Activated B cell treated with CpG ODN at 0.5 μM for 24 hours (primary cell): ENCODE measurements around the gene SREBF2. TPM values are rescaled to one million over a fixed set of nuclear protein-coding genes. Genes with fewer than 3 reads are reported as not detected.

ENCODE experiments used
- ATAC-seq: fragments of 200-7000 bp; cut with Tn5 transposase; one replicate; pipeline ENCODE4 v1.10.0; 2021; ENCODE audit warnings: low read depth, mild to moderate bottlenecking, moderate library complexity
- CTCF ChIA-PET: fragments of 350-600 bp; sonication (Branson Sonifier 250); formaldehyde crosslinking; loops from one replicate; lab custom pipeline; 2021; ENCODE audit warnings: antibody characterized with exemption; lab: Charles Lee
- POLR2A ChIA-PET: fragments of 350-600 bp; sonication (Branson Sonifier 250); formaldehyde crosslinking; loops from one replicate; lab custom pipeline; 2021; ENCODE audit warnings: antibody characterized with exemption; lab: Charles Lee
- DNase-seq: peaks from one replicate; pipeline ENCODE4 v3.0.0; 2022
- H3K27ac Mint-ChIP-seq: one replicate; pipeline ENCODE4 v1.8.0; 2020; ENCODE audit warnings: mixed read lengths
- H3K27me3 Mint-ChIP-seq: one replicate; pipeline ENCODE4 v1.8.0; 2021; ENCODE audit warnings: mixed read lengths
- H3K36me3 Mint-ChIP-seq: one replicate; pipeline ENCODE4 v1.8.0; 2021; ENCODE audit warnings: low read depth, mixed read lengths
- H3K4me1 Mint-ChIP-seq: one replicate; pipeline ENCODE4 v1.8.0; 2021; ENCODE audit warnings: mixed read lengths
- H3K4me3 Mint-ChIP-seq: one replicate; pipeline ENCODE4 v1.8.0; 2020; ENCODE audit warnings: mild to moderate bottlenecking, mixed read lengths
- H3K9me3 Mint-ChIP-seq: one replicate; pipeline ENCODE4 v1.8.0; 2020; ENCODE audit warnings: mixed read lengths
- intact Hi-C: fragments of 100-400 bp; cut with micrococcal nuclease; formaldehyde crosslinking; loops from one replicate; pipeline ENCODE4 v1.15.1; 2024
- total RNA-seq: library from RNA; stranded (reverse); gene quantifications from 2 replicates; pipeline ENCODE4 v1.2.3, GENCODE V29; 2022
- TF ChIP-seq, protein P1 (sequence below): fragments of 200-600 bp; IDR thresholded peaks from one replicate; pipeline ENCODE4 v1.8.0; 2022; ENCODE audit warnings: antibody characterized with exemption, mild to moderate bottlenecking

The SREBF2 gene
- total RNA-seq, 1 donor from 2014 or later: 307 TPM

- Mint-ChIP-seq H3K27me3 (no peaks in the 10 kb centered on the region), H3K9me3 (no peaks in the 10 kb centered on the region), H3K4me1 (peaks cover 63% of the 10 kb centered on the region), H3K36me3 (peaks cover 97% of the 10 kb centered on the region), H3K4me3 (no peak overlapping the region), H3K27ac (peak overlapping the region; percentile 63)
- ATAC-seq: no peak
- no peak for DNase-seq
- TF ChIP-seq, protein P1, sequence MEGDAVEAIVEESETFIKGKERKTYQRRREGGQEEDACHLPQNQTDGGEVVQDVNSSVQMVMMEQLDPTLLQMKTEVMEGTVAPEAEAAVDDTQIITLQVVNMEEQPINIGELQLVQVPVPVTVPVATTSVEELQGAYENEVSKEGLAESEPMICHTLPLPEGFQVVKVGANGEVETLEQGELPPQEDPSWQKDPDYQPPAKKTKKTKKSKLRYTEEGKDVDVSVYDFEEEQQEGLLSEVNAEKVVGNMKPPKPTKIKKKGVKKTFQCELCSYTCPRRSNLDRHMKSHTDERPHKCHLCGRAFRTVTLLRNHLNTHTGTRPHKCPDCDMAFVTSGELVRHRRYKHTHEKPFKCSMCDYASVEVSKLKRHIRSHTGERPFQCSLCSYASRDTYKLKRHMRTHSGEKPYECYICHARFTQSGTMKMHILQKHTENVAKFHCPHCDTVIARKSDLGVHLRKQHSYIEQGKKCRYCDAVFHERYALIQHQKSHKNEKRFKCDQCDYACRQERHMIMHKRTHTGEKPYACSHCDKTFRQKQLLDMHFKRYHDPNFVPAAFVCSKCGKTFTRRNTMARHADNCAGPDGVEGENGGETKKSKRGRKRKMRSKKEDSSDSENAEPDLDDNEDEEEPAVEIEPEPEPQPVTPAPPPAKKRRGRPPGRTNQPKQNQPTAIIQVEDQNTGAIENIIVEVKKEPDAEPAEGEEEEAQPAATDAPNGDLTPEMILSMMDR: no peak
- CTCF ChIA-PET: interaction anchor here (1.0 to 1.5 kb wide), 2 partner anchors 57 to 186 kb away, joined by 3 to 4 read pairs; no protein-coding TSS in a partner anchor
- intact Hi-C loops: no loop called here
- POLR2A ChIA-PET: interaction anchor here (1.0 to 3.7 kb wide), 6 partner anchors 21 to 57 kb away, joined by 3 to 19 read pairs (median 6); partner anchors contain the start of genes SREBF2 and TNFRSF13C
Measured at GRCh38 chr22:41883400-41883799, 50.5 kb downstream of the SREBF2 start.

DNA sequence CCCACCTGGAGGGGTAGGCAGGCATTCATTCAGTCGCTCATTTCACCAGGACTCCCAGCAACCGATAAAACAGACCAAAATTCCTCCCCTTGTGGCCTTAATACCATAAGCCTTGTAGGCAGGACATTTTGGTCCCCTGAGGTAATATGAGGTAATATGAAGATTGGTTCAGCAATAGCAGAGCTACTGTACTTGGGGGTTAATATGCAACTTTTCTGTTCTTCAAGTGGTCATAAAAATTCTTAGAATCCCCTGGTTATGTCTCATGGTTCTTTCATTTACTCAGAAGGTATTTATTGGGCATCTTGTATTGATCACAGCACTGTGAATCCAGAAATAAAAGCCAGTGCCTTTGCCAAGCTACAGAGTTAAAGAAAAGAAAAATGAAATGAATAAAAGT is 52.2 kb downstream of the SREBF2 start:
- ChIA-PET POLR2A (interaction anchor here (1.3 to 3.7 kb wide), 3 partner anchors 13 to 53 kb away, joined by 3 to 19 read pairs (median 4); partner anchors contain the start of gene SREBF2), CTCF (interaction anchor here (1.1 kb wide), 1 partner anchor 188 kb away, joined by 3 read pairs; no protein-coding TSS in a partner anchor)
- no peak overlapping the region for H3K4me3 Mint-ChIP-seq
- peak overlapping the region; percentile 41 for H3K27ac Mint-ChIP-seq
- intact Hi-C loops: loop anchor here (2.0 kb wide), 1 partner anchor 52 kb away; the partner anchor contains the start of gene SREBF2
- no peaks in the 10 kb centered on the region for H3K9me3 Mint-ChIP-seq
- TF ChIP-seq, protein P1: no peak
- DNase-seq (no peak), ATAC-seq (no peak)
- no peaks in the 10 kb centered on the region for H3K27me3 Mint-ChIP-seq
- H3K4me1 Mint-ChIP-seq: peaks cover 78% of the 10 kb centered on the region
- H3K36me3 Mint-ChIP-seq: peaks cover 97% of the 10 kb centered on the region

- DNase-seq: no peak
- peak overlapping the region; percentile 41 for H3K27ac Mint-ChIP-seq
- intact Hi-C loops: loop anchor here (2.0 kb wide), 1 partner anchor 53 kb away; the partner anchor contains the start of gene SREBF2
- H3K36me3 Mint-ChIP-seq: peaks cover 96% of the 10 kb centered on the region
- H3K27me3 Mint-ChIP-seq: no peaks in the 10 kb centered on the region
- TF ChIP-seq, protein P1: no peak
- CTCF ChIA-PET: interaction anchor here (1.1 kb wide), 1 partner anchor 188 kb away, joined by 3 read pairs; no protein-coding TSS in a partner anchor
- peaks cover 80% of the 10 kb centered on the region for H3K4me1 Mint-ChIP-seq
- no peak for ATAC-seq
- H3K4me3 Mint-ChIP-seq: no peak overlapping the region
- no peaks in the 10 kb centered on the region for H3K9me3 Mint-ChIP-seq
- POLR2A ChIA-PET: interaction anchor here (0.6 to 3.7 kb wide), 4 partner anchors 14 to 53 kb away, joined by 3 to 19 read pairs (median 5); partner anchors contain the start of gene SREBF2
Measured at GRCh38 chr22:41885516-41885915, 52.6 kb downstream of the SREBF2 start.

DNA sequence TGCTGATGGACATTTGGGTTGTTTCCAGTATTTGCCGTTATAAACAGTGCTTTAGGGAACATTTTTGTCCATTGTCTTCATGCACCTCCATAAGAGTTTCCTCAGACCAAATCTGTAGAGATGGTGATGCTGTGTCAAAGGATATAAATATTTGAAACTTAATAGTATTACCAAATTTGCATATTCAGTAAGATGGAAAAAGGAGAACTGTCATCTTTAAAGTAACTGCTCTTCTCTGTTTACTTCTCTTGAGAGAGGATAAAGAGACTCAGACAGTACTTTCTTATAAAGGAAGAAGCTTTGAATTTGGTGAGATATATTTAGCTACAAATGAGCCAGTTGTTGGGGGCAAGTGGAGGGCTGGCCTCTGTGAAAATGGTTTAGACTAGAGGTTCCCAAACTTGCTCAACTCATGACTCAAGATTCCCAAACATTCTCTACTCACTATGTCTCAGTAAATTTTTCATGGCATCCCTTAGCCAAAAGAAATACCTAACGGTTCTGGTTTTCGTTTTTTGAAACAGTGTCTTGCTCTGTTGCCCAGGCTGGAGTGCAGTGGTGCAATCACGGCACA is 55.8 kb downstream of the SREBF2 start:
- H3K27me3 Mint-ChIP-seq: no peaks in the 10 kb centered on the region
- peaks cover 90% of the 10 kb centered on the region for H3K36me3 Mint-ChIP-seq
- H3K27ac Mint-ChIP-seq: peak overlapping the region; percentile 74
- TF ChIP-seq, protein P1: no peak
- peaks cover 59% of the 10 kb centered on the region for H3K4me1 Mint-ChIP-seq
- H3K4me3 Mint-ChIP-seq: peak overlapping the region; percentile 4
- DNase-seq (no peak), ATAC-seq (peak; percentile 28)
- no peaks in the 10 kb centered on the region for H3K9me3 Mint-ChIP-seq
- CTCF ChIA-PET: interaction anchor here (1.2 kb wide), 1 partner anchor 26 kb away, joined by 5 read pairs; no protein-coding TSS in a partner anchor
- POLR2A ChIA-PET: interaction anchor here (0.7 to 1.5 kb wide), 8 partner anchors 21 to 88 kb away, joined by 3 to 8 read pairs (median 4); partner anchors contain the start of genes CCDC134, CENPM and SREBF2
- intact Hi-C loops: loop anchor here (2.0 kb wide), 3 partner anchors 16 to 52 kb away; no protein-coding TSS in a partner anchor

- H3K4me3 Mint-ChIP-seq: no peak overlapping the region
- POLR2A ChIA-PET: interaction anchor here (1.0 kb wide), 1 partner anchor 28 kb away, joined by 3 read pairs; no protein-coding TSS in a partner anchor
- DNase-seq (no peak), ATAC-seq (no peak)
- peak overlapping the region; percentile 41 for H3K27ac Mint-ChIP-seq
- peaks cover 35% of the 10 kb centered on the region for H3K4me1 Mint-ChIP-seq
- H3K9me3 Mint-ChIP-seq: no peaks in the 10 kb centered on the region
- H3K36me3 Mint-ChIP-seq: peaks cover 88% of the 10 kb centered on the region
- TF ChIP-seq, protein P1: no peak
- no peaks in the 10 kb centered on the region for H3K27me3 Mint-ChIP-seq
- CTCF ChIA-PET: no interaction called here
- intact Hi-C loops: loop anchor here (2.0 kb wide), 1 partner anchor 21 kb away; no protein-coding TSS in a partner anchor
Measured at GRCh38 chr22:41891407-41891806, 58.5 kb downstream of the SREBF2 start.
